HEK293T (cell line): ENCODE measurements around the gene DHCR7.

Experiments used
- CTCF ChIA-PET: fragments of 350-600 bp; formaldehyde crosslinking; extraction: SDS; loops from one replicate; lab custom pipeline; 2021; ENCODE audit warnings: antibody characterized with exemption, inconsistent platforms; lab: Yijun Ruan, JAX
- POLR2A ChIA-PET: fragments of 350-600 bp; formaldehyde crosslinking; extraction: SDS; loops from one replicate; lab custom pipeline; 2020; ENCODE audit warnings: antibody characterized with exemption, inconsistent platforms; lab: Yijun Ruan, JAX
- DNase-seq: peaks from one replicate; pipeline ENCODE4 v3.0.0; 2012; ENCODE audit warnings: mixed read lengths; ENCODE audit errors: extremely low spot score
- ARNT ChIP-seq: fragments of 450-650 bp; IDR thresholded peaks from 2 replicates; pipeline ENCODE4 v1.6.1; 2017; ENCODE audit warnings: mild to moderate bottlenecking
- BHLHE40 ChIP-seq: fragments of 450-650 bp; IDR thresholded peaks from 2 replicates; pipeline ENCODE4 v1.6.1; 2016; ENCODE audit warnings: mild to moderate bottlenecking, moderate library complexity, borderline replicate concordance
- CTBP1 ChIP-seq: fragments of 450-650 bp; IDR thresholded peaks from 2 replicates; pipeline ENCODE4 v1.6.1; 2016; ENCODE audit warnings: borderline replicate concordance
- ELF4 ChIP-seq: fragments of 450-650 bp; IDR thresholded peaks from 2 replicates; pipeline ENCODE4 v1.6.1; 2017; ENCODE audit warnings: antibody characterized with exemption
- FOXA1 ChIP-seq: fragments of 450-650 bp; IDR thresholded peaks from 2 replicates; pipeline ENCODE4 v1.6.1; 2016; ENCODE audit warnings: mild to moderate bottlenecking
- FOXK2 ChIP-seq: fragments of 450-650 bp; IDR thresholded peaks from 2 replicates; pipeline ENCODE4 v1.6.1; 2016; ENCODE audit warnings: mild to moderate bottlenecking
- FOXM1 ChIP-seq: fragments of 450-650 bp; IDR thresholded peaks from 2 replicates; pipeline ENCODE4 v1.6.1; 2017; ENCODE audit warnings: mild to moderate bottlenecking, borderline replicate concordance
- HDGF ChIP-seq: fragments of 450-650 bp; IDR thresholded peaks from 2 replicates; pipeline ENCODE4 v1.6.1; 2017; ENCODE audit warnings: antibody characterized with exemption, borderline replicate concordance
- L3MBTL2 ChIP-seq: fragments of 450-650 bp; conservative IDR thresholded peaks from 2 replicates; pipeline ENCODE4 v1.6.1; 2016; ENCODE audit warnings: mild to moderate bottlenecking
- LEF1 ChIP-seq: fragments of 450-650 bp; IDR thresholded peaks from 2 replicates; pipeline ENCODE4 v1.6.1; 2017; ENCODE audit warnings: mild to moderate bottlenecking, borderline replicate concordance
- NFRKB ChIP-seq: fragments of 450-650 bp; IDR thresholded peaks from 2 replicates; pipeline ENCODE4 v1.6.1; 2016; ENCODE audit warnings: mild to moderate bottlenecking, moderate library complexity
- SP1 ChIP-seq: fragments of 450-650 bp; IDR thresholded peaks from 2 replicates; pipeline ENCODE4 v1.6.1; 2017
- SUZ12 ChIP-seq: fragments of 450-650 bp; IDR thresholded peaks from 2 replicates; pipeline ENCODE4 v1.6.1; 2016; ENCODE audit warnings: mild to moderate bottlenecking
- TARDBP ChIP-seq: fragments of 450-650 bp; IDR thresholded peaks from 2 replicates; pipeline ENCODE4 v1.6.1; 2016
- ZNF384 ChIP-seq: fragments of 450-650 bp; IDR thresholded peaks from 2 replicates; pipeline ENCODE4 v1.6.1; 2016
- TF ChIP-seq, protein P1 (sequence below): fragments of 450-650 bp; IDR thresholded peaks from 2 replicates; pipeline ENCODE4 v1.6.1; 2016

DHCR7 gene

GRCh38 chr11:71454470-71455113 lies 6.4 kb upstream of the DHCR7 start:
- POLR2A ChIA-PET = no interaction called here
- CTCF ChIA-PET = no interaction called here
- no peak for DNase-seq
- TF ChIP-seq HDGF (no peak), CTBP1 (no peak), LEF1 (no peak)

- TF ChIP-seq CTBP1 (no peak), ELF4 (no peak), L3MBTL2 (no peak), TARDBP (no peak), ZNF384 (no peak), HDGF (no peak)
- TF ChIP-seq, protein P1, sequence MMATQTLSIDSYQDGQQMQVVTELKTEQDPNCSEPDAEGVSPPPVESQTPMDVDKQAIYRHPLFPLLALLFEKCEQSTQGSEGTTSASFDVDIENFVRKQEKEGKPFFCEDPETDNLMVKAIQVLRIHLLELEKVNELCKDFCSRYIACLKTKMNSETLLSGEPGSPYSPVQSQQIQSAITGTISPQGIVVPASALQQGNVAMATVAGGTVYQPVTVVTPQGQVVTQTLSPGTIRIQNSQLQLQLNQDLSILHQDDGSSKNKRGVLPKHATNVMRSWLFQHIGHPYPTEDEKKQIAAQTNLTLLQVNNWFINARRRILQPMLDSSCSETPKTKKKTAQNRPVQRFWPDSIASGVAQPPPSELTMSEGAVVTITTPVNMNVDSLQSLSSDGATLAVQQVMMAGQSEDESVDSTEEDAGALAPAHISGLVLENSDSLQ = no peak
- no peak for DNase-seq
- ChIA-PET POLR2A (no interaction called here), CTCF (no interaction called here)
Observed at GRCh38 chr11:71453918-71454304, 5.7 kb upstream of the DHCR7 start.

GRCh38 chr11:71453037-71453917 lies 5.1 kb upstream of the DHCR7 start, which contains the start of gene NADSYN1:
TSS of gene NADSYN1 (plus strand) at chr11:71453203. CDS start at chr11:71453297, 94 bp downstream.
- ChIA-PET POLR2A (no interaction called here), CTCF (no interaction called here)
- DNase-seq = peak; percentile 98

DNA sequence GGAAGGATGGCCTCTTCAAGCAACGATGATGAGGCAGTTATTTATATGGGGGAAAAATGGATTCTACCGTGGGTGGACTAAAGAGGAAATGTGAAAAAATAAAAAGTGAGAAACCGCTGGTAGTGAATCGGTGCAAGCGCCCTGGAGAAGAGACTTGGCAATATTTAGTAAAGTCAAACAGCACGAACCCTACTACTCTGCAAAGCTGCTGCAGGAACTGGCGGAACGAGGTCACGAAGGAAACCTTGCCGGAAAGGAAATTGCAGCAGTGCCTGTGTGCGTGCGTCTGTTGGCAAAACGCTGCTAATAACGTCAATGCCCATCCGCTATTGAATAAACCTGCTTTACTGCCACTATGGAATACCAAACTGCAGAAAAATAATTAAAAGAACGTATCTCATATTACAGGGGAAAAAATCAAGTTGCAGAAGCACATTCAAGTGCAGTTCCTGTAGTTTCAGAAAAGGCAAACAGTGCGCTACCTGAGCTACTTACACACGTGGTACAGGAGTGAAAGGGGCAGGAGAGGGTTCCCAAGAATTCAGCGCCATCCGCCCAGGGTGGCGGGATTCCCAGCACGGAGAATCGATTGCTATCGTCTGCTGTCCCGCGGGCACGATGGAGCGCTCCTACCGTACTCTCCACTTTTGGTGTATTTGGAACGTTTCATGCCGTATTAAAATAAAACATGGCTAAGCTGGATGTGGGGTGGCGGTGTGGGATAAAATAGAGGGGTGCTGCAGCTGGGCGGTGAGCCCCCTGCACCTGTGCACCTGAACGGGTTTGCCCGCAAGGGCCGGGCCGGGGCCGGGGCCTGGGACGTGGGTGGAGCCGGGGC lies 4.2 kb upstream of the DHCR7 start:
- TF ChIP-seq ZNF384 (no peak), L3MBTL2 (no peak), CTBP1 (no peak), NFRKB (no peak), SUZ12 (no peak), HDGF (no peak), FOXM1 (no peak), TARDBP (no peak), FOXK2 (no peak), LEF1 (no peak), FOXA1 (no peak), ARNT (no peak), SP1 (no peak), BHLHE40 (no peak)
- TF ChIP-seq, protein P1 = no peak
- DNase-seq = no peak
- POLR2A ChIA-PET = no interaction called here
- CTCF ChIA-PET = no interaction called here

More at GRCh38 chr11:71453037-71453917, 5.1 kb upstream of the DHCR7 start, which contains the start of gene NADSYN1:
- TF ChIP-seq ZNF384 = no peak
- TF ChIP-seq NFRKB = no peak
- TF ChIP-seq LEF1 = no peak

- TF ChIP-seq ELF4 = no peak
- TF ChIP-seq, protein P1 = 0 out of 2 replicates have a peak, but pooled peaks have one; percentile 33
- no peak for TF ChIP-seq TARDBP
- DNase-seq = peak; percentile 17
- ChIA-PET CTCF (no interaction called here), POLR2A (no interaction called here)
Observed at GRCh38 chr11:71451596-71452198, 3.5 kb upstream of the DHCR7 start.

DNA sequence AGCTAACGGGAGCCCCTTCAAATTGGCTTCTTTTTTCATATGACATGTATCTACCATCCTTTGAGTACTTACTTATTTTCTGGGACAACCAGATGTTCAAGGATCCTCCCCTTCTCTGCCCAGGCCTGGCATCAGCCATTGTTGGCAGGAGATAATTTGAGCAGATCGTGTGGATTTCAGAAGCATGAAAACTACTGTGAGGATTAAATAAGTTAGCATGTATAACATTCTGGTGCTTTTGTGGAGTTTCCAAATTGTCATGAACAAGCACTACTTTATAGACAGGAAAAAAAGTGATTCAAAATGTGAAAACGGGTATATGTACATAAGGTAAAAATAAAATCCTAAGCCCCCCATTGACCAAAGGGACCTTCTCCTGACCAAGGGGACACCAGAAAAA lies 2.7 kb upstream of the DHCR7 start:
- DNase-seq = no peak
- TF ChIP-seq FOXK2 (no peak), L3MBTL2 (no peak), SUZ12 (no peak), BHLHE40 (no peak), HDGF (no peak), ARNT (no peak), ELF4 (no peak), FOXA1 (no peak), NFRKB (no peak), LEF1 (no peak), TARDBP (no peak), SP1 (no peak)
- TF ChIP-seq, protein P1 = no peak
- ChIA-PET POLR2A (no interaction called here), CTCF (no interaction called here)
